ENCODE data around the gene OSBPL5. TPM values are rescaled to one million over a fixed set of nuclear protein-coding genes. Genes with fewer than 3 reads are reported as not detected.

OSBPL5 gene
- total RNA-seq, 4 donors from 2014 or later = 9.2 to 18.5 (median 14.0) TPM

DNA sequence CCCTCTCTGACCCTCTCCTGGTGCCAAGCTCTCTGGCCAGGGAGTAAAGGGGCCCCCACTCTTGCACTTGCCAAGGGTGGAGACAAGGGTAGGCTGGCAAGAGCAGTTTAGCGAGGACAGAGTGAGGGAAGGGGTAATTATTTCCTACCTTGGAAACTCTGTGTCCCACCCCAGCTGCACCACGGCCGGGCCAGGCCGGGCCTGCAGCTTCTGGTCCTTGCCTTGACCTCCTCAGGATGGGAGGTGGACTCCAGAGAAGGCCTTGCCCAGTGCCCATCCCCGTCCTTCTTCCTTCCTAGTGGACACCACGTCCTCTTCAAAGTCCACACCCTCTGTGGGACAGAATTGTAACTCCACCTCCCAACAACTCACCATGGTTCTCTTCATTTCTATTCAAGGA is 18.4 kb upstream of the OSBPL5 start:
- in situ Hi-C loops (cut with MboI; ENCODE audit: low sequenced_read_pairs in 4 of 4) = no loop called here
- DNase-seq (no peak), ATAC-seq (no peak)

DNA sequence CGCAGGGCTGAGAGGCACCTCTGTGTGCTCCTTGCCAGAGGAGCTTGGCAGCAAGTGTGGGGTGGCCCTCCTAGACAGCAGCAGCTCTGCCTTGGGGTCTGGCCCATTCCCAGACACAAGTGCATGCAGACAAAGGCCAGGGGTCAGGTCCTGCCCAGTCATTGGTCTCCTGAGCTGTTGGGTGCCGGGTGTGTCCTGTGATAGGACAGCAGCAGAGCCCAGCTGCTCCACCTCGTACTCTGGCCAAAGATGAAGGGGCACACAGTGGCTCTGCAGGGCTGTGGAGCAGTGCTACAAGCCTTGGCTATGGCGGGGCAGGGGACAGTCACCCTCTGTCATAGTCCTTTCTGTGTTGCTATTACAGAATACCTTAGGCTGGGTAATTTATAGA is 17.3 kb upstream of the OSBPL5 start:
- ATAC-seq (no peak), DNase-seq (no peak)
- in situ Hi-C loops (cut with MboI; ENCODE audit: low sequenced_read_pairs in 4 of 4) = no loop called here
- H3K27ac ChIP-seq = no peak overlapping the region
- intact Hi-C loops (cut with DNase I; ENCODE audit: low total_unique reads) = no loop called here
- no peaks in the 10 kb centered on the region for H3K4me1 ChIP-seq
- H3K36me3 ChIP-seq = no peaks in the 10 kb centered on the region
- no peaks in the 10 kb centered on the region for H3K9me3 ChIP-seq
- no peaks in the 10 kb centered on the region for H3K27me3 ChIP-seq
- TF ChIP-seq, protein P1, sequence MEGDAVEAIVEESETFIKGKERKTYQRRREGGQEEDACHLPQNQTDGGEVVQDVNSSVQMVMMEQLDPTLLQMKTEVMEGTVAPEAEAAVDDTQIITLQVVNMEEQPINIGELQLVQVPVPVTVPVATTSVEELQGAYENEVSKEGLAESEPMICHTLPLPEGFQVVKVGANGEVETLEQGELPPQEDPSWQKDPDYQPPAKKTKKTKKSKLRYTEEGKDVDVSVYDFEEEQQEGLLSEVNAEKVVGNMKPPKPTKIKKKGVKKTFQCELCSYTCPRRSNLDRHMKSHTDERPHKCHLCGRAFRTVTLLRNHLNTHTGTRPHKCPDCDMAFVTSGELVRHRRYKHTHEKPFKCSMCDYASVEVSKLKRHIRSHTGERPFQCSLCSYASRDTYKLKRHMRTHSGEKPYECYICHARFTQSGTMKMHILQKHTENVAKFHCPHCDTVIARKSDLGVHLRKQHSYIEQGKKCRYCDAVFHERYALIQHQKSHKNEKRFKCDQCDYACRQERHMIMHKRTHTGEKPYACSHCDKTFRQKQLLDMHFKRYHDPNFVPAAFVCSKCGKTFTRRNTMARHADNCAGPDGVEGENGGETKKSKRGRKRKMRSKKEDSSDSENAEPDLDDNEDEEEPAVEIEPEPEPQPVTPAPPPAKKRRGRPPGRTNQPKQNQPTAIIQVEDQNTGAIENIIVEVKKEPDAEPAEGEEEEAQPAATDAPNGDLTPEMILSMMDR (IDR thresholded peaks at IDR 0.05 in 4 of 5, conservative IDR thresholded peaks at IDR 0.05 in 1 of 5) = no peak
- TF ChIP-seq POLR2A (IDR thresholded peaks at IDR 0.05) = no peak
- H3K4me3 ChIP-seq = no peak overlapping the region

More for the DNA sequence above, 18.4 kb upstream of the OSBPL5 start:
- TF ChIP-seq, protein P1 (IDR thresholded peaks at IDR 0.05 in 4 of 5, conservative IDR thresholded peaks at IDR 0.05 in 1 of 5) = no peak
- TF ChIP-seq POLR2A (IDR thresholded peaks at IDR 0.05) = no peak
- no peak overlapping the region for H3K27ac ChIP-seq
- no peaks in the 10 kb centered on the region for H3K9me3 ChIP-seq
- H3K27me3 ChIP-seq = no peaks in the 10 kb centered on the region
- no peak overlapping the region for H3K4me3 ChIP-seq
- no peaks in the 10 kb centered on the region for H3K4me1 ChIP-seq
- no peaks in the 10 kb centered on the region for H3K36me3 ChIP-seq
- intact Hi-C loops (cut with DNase I; ENCODE audit: low total_unique reads) = no loop called here

DNA sequence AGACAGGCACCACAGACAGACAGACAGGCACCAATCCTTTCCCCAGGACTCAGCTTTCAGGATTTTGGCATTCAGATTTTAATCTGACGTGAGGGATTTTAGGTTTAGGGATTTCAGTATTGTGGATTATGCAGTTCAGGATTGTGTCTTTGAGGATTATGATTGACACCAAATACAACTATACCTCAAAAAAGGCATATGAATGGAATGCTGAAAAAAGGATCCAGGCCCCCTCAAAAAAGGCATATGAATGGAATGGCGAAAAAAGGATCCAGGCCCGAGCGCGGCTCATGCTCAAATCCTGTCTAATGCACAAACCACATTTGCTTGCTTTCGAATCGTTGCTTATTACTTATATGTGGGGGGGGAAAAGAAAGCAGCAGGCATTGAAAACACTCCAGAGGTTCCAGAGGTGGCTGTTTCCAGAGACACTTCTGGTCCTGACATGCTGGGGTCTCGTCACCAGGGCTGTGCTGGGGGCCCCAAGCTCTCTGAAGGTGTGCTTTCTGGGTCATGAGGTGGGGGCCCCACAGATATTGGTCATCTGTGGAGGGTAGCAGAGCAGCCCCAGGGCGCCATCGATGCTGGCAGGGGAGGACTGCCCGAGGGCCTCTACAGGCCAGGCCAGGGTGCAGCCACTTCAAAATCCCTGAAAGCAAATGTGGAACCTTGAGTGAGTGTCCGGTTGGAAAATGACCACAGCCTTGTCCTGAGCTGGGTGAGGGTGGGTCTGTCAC is 16.8 kb upstream of the OSBPL5 start:
- Histone ChIP-seq H3K4me1 (no peaks in the 10 kb centered on the region), H3K4me3 (no peak overlapping the region), H3K9me3 (no peaks in the 10 kb centered on the region), H3K27me3 (no peaks in the 10 kb centered on the region), H3K27ac (no peak overlapping the region), H3K36me3 (no peaks in the 10 kb centered on the region)
- no peak for TF ChIP-seq POLR2A (IDR thresholded peaks at IDR 0.05)
- TF ChIP-seq, protein P1 (IDR thresholded peaks at IDR 0.05 in 4 of 5, conservative IDR thresholded peaks at IDR 0.05 in 1 of 5) = no peak
- in situ Hi-C loops (cut with MboI; ENCODE audit: low sequenced_read_pairs in 4 of 4) (no loop called here), intact Hi-C loops (cut with DNase I; ENCODE audit: low total_unique reads) (no loop called here)
- DNase-seq (no peak), ATAC-seq (no peak)

DNA sequence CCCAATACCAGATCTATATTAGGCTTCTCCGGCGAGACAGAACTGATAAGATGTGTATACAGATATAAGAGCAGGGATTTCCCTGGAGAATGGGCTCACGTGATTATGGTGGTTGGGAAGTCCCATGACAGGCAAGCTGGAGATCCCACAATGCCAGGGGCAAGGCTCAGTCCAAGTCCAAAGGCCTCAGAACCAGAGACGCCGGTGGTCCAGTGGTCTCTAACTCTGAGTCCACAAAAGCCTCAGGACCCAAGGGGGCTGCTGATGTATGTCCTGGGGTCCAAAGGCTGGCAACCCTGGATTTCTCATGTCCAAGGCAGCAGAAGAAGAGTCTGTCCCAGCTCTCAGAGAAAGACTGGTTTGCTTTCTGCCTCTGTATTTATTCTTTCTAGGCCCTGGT is 15.8 kb upstream of the OSBPL5 start:
- no peak for TF ChIP-seq POLR2A (IDR thresholded peaks at IDR 0.05)
- TF ChIP-seq, protein P1 (IDR thresholded peaks at IDR 0.05 in 4 of 5, conservative IDR thresholded peaks at IDR 0.05 in 1 of 5) = no peak
- intact Hi-C loops (cut with DNase I; ENCODE audit: low total_unique reads) = no loop called here
- no peak for DNase-seq
- in situ Hi-C loops (cut with MboI; ENCODE audit: low sequenced_read_pairs in 4 of 4) = no loop called here
- H3K27ac ChIP-seq = no peak overlapping the region
- H3K36me3 ChIP-seq = no peaks in the 10 kb centered on the region
- no peak for ATAC-seq
- no peaks in the 10 kb centered on the region for H3K9me3 ChIP-seq
- H3K4me1 ChIP-seq = no peaks in the 10 kb centered on the region
- H3K27me3 ChIP-seq = no peaks in the 10 kb centered on the region
- H3K4me3 ChIP-seq = no peak overlapping the region

DNA sequence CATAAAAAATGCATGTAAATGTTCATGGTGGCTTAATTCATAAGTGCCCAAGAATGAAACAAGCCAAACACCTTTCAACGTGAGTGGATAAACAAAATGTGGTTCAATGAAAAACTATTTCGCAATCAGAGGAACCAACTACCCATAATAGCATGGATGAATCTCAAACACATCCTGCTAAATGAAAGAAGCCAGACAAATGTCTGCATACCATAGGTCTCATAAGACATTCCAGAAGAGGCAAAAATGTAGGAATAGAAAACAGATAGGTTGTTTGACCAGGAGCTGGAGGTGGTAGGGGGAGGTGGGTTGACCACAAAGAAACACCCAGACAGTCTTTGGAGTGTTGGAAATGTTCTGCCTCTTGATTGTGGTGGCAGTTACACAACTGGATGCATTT is 13.2 kb upstream of the OSBPL5 start:
- no peak for TF ChIP-seq POLR2A (IDR thresholded peaks at IDR 0.05)
- TF ChIP-seq, protein P1 (IDR thresholded peaks at IDR 0.05 in 4 of 5, conservative IDR thresholded peaks at IDR 0.05 in 1 of 5) = no peak
- in situ Hi-C loops (cut with MboI; ENCODE audit: low sequenced_read_pairs in 4 of 4) = no loop called here
- H3K27ac ChIP-seq = no peak overlapping the region
- H3K27me3 ChIP-seq = no peaks in the 10 kb centered on the region
- no peaks in the 10 kb centered on the region for H3K36me3 ChIP-seq
- DNase-seq (no peak), ATAC-seq (no peak)
- H3K4me3 ChIP-seq = no peak overlapping the region
- intact Hi-C loops (cut with DNase I; ENCODE audit: low total_unique reads) = no loop called here
- no peaks in the 10 kb centered on the region for H3K4me1 ChIP-seq
- H3K9me3 ChIP-seq = no peaks in the 10 kb centered on the region

All from gastrocnemius medialis (tissue), 4 donors.